Measurements from ENCODE around the gene ANKRD36C. TPM values are rescaled to one million over a fixed set of nuclear protein-coding genes. Genes with fewer than 3 reads are reported as not detected.
"Not testable (repeated sequence)": the region's sequence is repeated elsewhere in the genome, so short reads cannot be mapped to it uniquely, and the experiment has no call there.

The ANKRD36C gene
- polyA plus RNA-seq, 3 donors = 0.95 to 1.1 (median 1.1) TPM

DNA sequence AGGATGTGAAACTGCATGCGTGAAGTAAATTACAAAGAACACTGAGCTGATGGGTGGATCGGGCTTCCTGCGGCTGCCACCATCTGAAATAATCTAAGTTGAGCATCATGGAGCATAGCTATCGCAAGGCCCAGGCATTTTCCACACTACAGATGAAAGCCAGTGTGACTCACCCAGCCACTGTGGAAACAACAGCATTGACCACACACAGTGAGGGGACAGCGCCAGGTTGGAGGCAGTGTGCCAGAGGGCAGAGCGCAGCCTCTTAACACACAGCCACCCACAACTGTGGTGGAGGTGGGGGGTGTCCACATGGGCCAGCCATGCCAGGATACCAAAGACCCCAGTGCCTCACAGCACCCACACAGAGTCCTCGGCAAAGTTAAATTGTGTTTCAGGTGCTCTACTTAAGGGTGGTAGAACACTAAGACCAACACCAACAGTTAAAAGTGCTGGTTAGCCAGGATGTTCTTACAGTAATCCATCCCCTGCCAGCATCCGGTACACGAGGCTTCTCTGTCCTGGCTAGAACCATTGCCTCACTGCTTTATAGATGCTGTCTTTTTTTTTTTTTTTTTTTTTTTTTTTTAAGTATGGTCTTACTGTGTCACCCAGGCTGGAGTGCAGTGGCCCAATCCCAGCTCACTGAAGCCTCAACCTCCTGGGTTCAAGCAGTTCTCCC lies 28.4 kb upstream of the ANKRD36C start:
- not testable (repeated sequence) for H3K79me2 ChIP-seq (ENCODE audit: insufficient read depth, low read length); H3K4me3 ChIP-seq (replicated peaks in 1 of 3; ENCODE audit: low read depth in 2 of 3, low read length in 3 of 3); H3K36me3 ChIP-seq (replicated peaks in 1 of 2; ENCODE audit: control insufficient read depth in 1 of 2, insufficient read depth in 2 of 2, low read length in 2 of 2); H3K27me3 ChIP-seq (ENCODE audit: control insufficient read depth in 2 of 2, insufficient read depth in 2 of 2, low read length in 2 of 2); H3K4me3 Mint-ChIP-seq; H3K27ac Mint-ChIP-seq; H3K9ac ChIP-seq (ENCODE audit: insufficient read depth, low read length, poor library complexity, severe bottlenecking); H3K4me2 ChIP-seq (replicated peaks; ENCODE audit: extremely low read depth, low read length, poor library complexity, severe bottlenecking); H4K20me1 ChIP-seq (ENCODE audit: insufficient read depth, low read length); H2AFZ ChIP-seq (ENCODE audit: insufficient read depth, low read depth, low read length, poor library complexity, severe bottlenecking); H3K9me3 Mint-ChIP-seq; H3K36me3 Mint-ChIP-seq; H3K27me3 Mint-ChIP-seq (ENCODE audit: low read depth in 3 of 3); H3K27ac ChIP-seq (ENCODE audit: low read depth in 1 of 2, low read length in 2 of 2); H3K9me3 ChIP-seq (replicated peaks in 1 of 2; ENCODE audit: control insufficient read depth in 1 of 2, insufficient read depth in 1 of 2, low read length in 2 of 2); H3K4me1 ChIP-seq (ENCODE audit: control insufficient read depth in 1 of 2, insufficient read depth in 2 of 2, low read length in 2 of 2); H3K4me1 Mint-ChIP-seq; DNase-seq
- intact Hi-C loops (cut with micrococcal nuclease) = loop anchor here in 1 of 2 donors (10.0 kb wide), 2 partner anchors 95 to 155 kb away; partner anchors contain the start of gene ADRA2B
- WGBS (ENCODE audit: insufficient coverage) = no CpG with 5 or more reads among the region's 9 CpGs

DNA sequence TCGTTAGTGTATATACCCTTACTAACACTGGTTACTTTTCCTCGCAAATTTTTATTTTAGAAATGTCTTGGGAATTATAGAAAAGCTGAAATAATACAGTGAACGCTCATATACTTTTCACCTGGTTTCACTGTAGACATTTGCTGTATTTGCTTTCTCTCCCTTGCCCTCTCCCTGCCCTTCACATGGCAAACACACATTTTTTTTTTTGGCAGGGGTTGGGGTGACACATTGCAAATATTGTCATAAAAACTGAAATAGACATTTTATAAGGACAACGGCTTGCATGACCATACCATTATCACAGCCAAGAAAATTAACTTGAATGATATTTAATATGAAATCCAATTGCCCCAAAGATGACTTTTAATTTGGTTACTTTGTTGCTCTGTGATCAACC lies 24.7 kb upstream of the ANKRD36C start:
- H4K20me1 ChIP-seq (ENCODE audit: insufficient read depth, low read length); H3K27me3 Mint-ChIP-seq (ENCODE audit: low read depth in 3 of 3); H3K4me1 ChIP-seq (ENCODE audit: control insufficient read depth in 1 of 2, insufficient read depth in 2 of 2, low read length in 2 of 2); H3K4me3 ChIP-seq (replicated peaks in 1 of 3; ENCODE audit: low read depth in 2 of 3, low read length in 3 of 3); H3K9me3 ChIP-seq (replicated peaks in 1 of 2; ENCODE audit: control insufficient read depth in 1 of 2, insufficient read depth in 1 of 2, low read length in 2 of 2); DNase-seq; H3K4me2 ChIP-seq (replicated peaks; ENCODE audit: extremely low read depth, low read length, poor library complexity, severe bottlenecking); H3K4me3 Mint-ChIP-seq; H3K27ac ChIP-seq (ENCODE audit: low read depth in 1 of 2, low read length in 2 of 2); H3K79me2 ChIP-seq (ENCODE audit: insufficient read depth, low read length); H3K9ac ChIP-seq (ENCODE audit: insufficient read depth, low read length, poor library complexity, severe bottlenecking); H3K4me1 Mint-ChIP-seq; H2AFZ ChIP-seq (ENCODE audit: insufficient read depth, low read depth, low read length, poor library complexity, severe bottlenecking); intact Hi-C loops (cut with micrococcal nuclease); H3K27me3 ChIP-seq (ENCODE audit: control insufficient read depth in 2 of 2, insufficient read depth in 2 of 2, low read length in 2 of 2); H3K9me3 Mint-ChIP-seq; H3K36me3 Mint-ChIP-seq; H3K36me3 ChIP-seq (replicated peaks in 1 of 2; ENCODE audit: control insufficient read depth in 1 of 2, insufficient read depth in 2 of 2, low read length in 2 of 2): not testable (repeated sequence)
- H3K27ac Mint-ChIP-seq = peak overlapping the region in 1 of 7 donors; percentile 25
- no CpG with 5 or more reads among the region's 4 CpGs for WGBS (ENCODE audit: insufficient coverage)

GRCh38 chr2:96012792-96013264 lies 21.2 kb upstream of the ANKRD36C start:
- intact Hi-C loops (cut with micrococcal nuclease); H3K27me3 ChIP-seq (ENCODE audit: control insufficient read depth in 2 of 2, insufficient read depth in 2 of 2, low read length in 2 of 2); H3K9me3 ChIP-seq (replicated peaks in 1 of 2; ENCODE audit: control insufficient read depth in 1 of 2, insufficient read depth in 1 of 2, low read length in 2 of 2); H3K9ac ChIP-seq (ENCODE audit: insufficient read depth, low read length, poor library complexity, severe bottlenecking); DNase-seq; H3K79me2 ChIP-seq (ENCODE audit: insufficient read depth, low read length); H3K36me3 ChIP-seq (replicated peaks in 1 of 2; ENCODE audit: control insufficient read depth in 1 of 2, insufficient read depth in 2 of 2, low read length in 2 of 2); H3K4me3 Mint-ChIP-seq; H3K4me1 Mint-ChIP-seq; H3K36me3 Mint-ChIP-seq; H3K9me3 Mint-ChIP-seq; H4K20me1 ChIP-seq (ENCODE audit: insufficient read depth, low read length); H2AFZ ChIP-seq (ENCODE audit: insufficient read depth, low read depth, low read length, poor library complexity, severe bottlenecking); H3K4me3 ChIP-seq (replicated peaks in 1 of 3; ENCODE audit: low read depth in 2 of 3, low read length in 3 of 3); H3K4me2 ChIP-seq (replicated peaks; ENCODE audit: extremely low read depth, low read length, poor library complexity, severe bottlenecking); H3K27ac ChIP-seq (ENCODE audit: low read depth in 1 of 2, low read length in 2 of 2); H3K4me1 ChIP-seq (ENCODE audit: control insufficient read depth in 1 of 2, insufficient read depth in 2 of 2, low read length in 2 of 2): not testable (repeated sequence)
- peak overlapping the region in 2 of 7 donors; percentile 52 to 66 for H3K27ac Mint-ChIP-seq
- H3K27me3 Mint-ChIP-seq (ENCODE audit: low read depth in 3 of 3) = peaks cover 4 to 14% (median 12%) of the 10 kb centered on the region in 3 donors
- WGBS (ENCODE audit: insufficient coverage) = 100% methylated on average over 1 of the region's 1 CpG

- H3K4me3 Mint-ChIP-seq; DNase-seq; H3K4me1 ChIP-seq (ENCODE audit: control insufficient read depth in 1 of 2, insufficient read depth in 2 of 2, low read length in 2 of 2); H3K27ac ChIP-seq (ENCODE audit: low read depth in 1 of 2, low read length in 2 of 2); H3K4me1 Mint-ChIP-seq; H3K4me2 ChIP-seq (replicated peaks; ENCODE audit: extremely low read depth, low read length, poor library complexity, severe bottlenecking); H3K36me3 ChIP-seq (replicated peaks in 1 of 2; ENCODE audit: control insufficient read depth in 1 of 2, insufficient read depth in 2 of 2, low read length in 2 of 2); H3K27me3 ChIP-seq (ENCODE audit: control insufficient read depth in 2 of 2, insufficient read depth in 2 of 2, low read length in 2 of 2); H3K9me3 ChIP-seq (replicated peaks in 1 of 2; ENCODE audit: control insufficient read depth in 1 of 2, insufficient read depth in 1 of 2, low read length in 2 of 2); H3K79me2 ChIP-seq (ENCODE audit: insufficient read depth, low read length); H3K36me3 Mint-ChIP-seq; H3K4me3 ChIP-seq (replicated peaks in 1 of 3; ENCODE audit: low read depth in 2 of 3, low read length in 3 of 3); intact Hi-C loops (cut with micrococcal nuclease); H2AFZ ChIP-seq (ENCODE audit: insufficient read depth, low read depth, low read length, poor library complexity, severe bottlenecking); H3K9me3 Mint-ChIP-seq; H4K20me1 ChIP-seq (ENCODE audit: insufficient read depth, low read length); H3K9ac ChIP-seq (ENCODE audit: insufficient read depth, low read length, poor library complexity, severe bottlenecking): not testable (repeated sequence)
- peak overlapping the region in 1 of 7 donors; percentile 64 for H3K27ac Mint-ChIP-seq
- 96% methylated on average over 6 of the region's 8 CpGs for WGBS (ENCODE audit: insufficient coverage)
- H3K27me3 Mint-ChIP-seq (ENCODE audit: low read depth in 3 of 3) = peaks cover 4 to 14% (median 14%) of the 10 kb centered on the region in 3 donors
Measured at GRCh38 chr2:96012086-96012791, 20.6 kb upstream of the ANKRD36C start.
